Left renal cortex interstitium (tissue), 4 donors: ENCODE measurements around the gene ZBTB25. TPM values are rescaled to one million over a fixed set of nuclear protein-coding genes. Genes with fewer than 3 reads are reported as not detected.
A peak's percentile ranks its signal among the peaks of the same experiment; 100 is the strongest.

Experiments used
- DNase-seq, 4 donors: peaks; one replicate each; pipeline ENCODE4 v3.0.0-alpha.2; 2013; ENCODE audit warnings: low read depth in 4 of 4, low spot score in 2 of 4, missing footprints in 1 of 4
- polyA plus RNA-seq, 4 donors: library from polyadenylated mRNA; unstranded; fragments of 120-200 nt; gene quantifications; one replicate each; pipeline ENCODE4 v1.2.1, GENCODE V29; 2013; ENCODE audit not compliant: insufficient read length in 4 of 4

The ZBTB25 gene
- polyA plus RNA-seq, 4 donors, result 8.4 to 15.3 (median 11.6) TPM

- no peak for DNase-seq
Observed at GRCh38 chr14:64488590-64489099, 15.0 kb downstream of the ZBTB25 start.

- no peak for DNase-seq
Observed at GRCh38 chr14:64478634-64479250, 24.9 kb downstream of the ZBTB25 start.

- no peak for DNase-seq
Observed at GRCh38 chr14:64476438-64476837, 27.2 kb downstream of the ZBTB25 start.

- DNase-seq, result peak in 1 of 4 donors; percentile 4
Observed at GRCh38 chr14:64475585-64476273, 27.9 kb downstream of the ZBTB25 start.

GRCh38 chr14:64474698-64475097 lies 28.9 kb downstream of the ZBTB25 start:
- no peak for DNase-seq

GRCh38 chr14:64474041-64474440 lies 29.6 kb downstream of the ZBTB25 start:
- no peak for DNase-seq

- no peak for DNase-seq
Observed at GRCh38 chr14:64468451-64468850, 35.2 kb downstream of the ZBTB25 start.

- DNase-seq, result no peak
Observed at GRCh38 chr14:64467566-64467965, 36.1 kb downstream of the ZBTB25 start.

- no peak for DNase-seq
Observed at GRCh38 chr14:64467101-64467500, 36.5 kb downstream of the ZBTB25 start.

GRCh38 chr14:64465831-64466554 lies 37.6 kb downstream of the ZBTB25 start:
- peak in 1 of 4 donors; percentile 30 for DNase-seq

- peak in 2 of 4 donors; percentile 41 to 53 for DNase-seq
Observed at GRCh38 chr14:64465191-64465822, 38.3 kb downstream of the ZBTB25 start, which contains the start of gene AKAP5. TSS of gene AKAP5 (plus strand) at chr14:64465499. CDS start at chr14:64468395, 2,896 bp downstream.

GRCh38 chr14:64464651-64465050 lies 39.0 kb downstream of the ZBTB25 start:
- no peak for DNase-seq

GRCh38 chr14:64463873-64464272 lies 39.8 kb downstream of the ZBTB25 start:
- DNase-seq, result no peak

GRCh38 chr14:64463195-64463594 lies 40.4 kb downstream of the ZBTB25 start:
- no peak for DNase-seq

GRCh38 chr14:64461221-64461620 lies 42.4 kb downstream of the ZBTB25 start:
- DNase-seq, result no peak

- no peak for DNase-seq
Observed at GRCh38 chr14:64459405-64460136, 44.1 kb downstream of the ZBTB25 start.

GRCh38 chr14:64454671-64455070 lies 49.0 kb downstream of the ZBTB25 start:
- DNase-seq, result no peak

GRCh38 chr14:64450255-64450654 lies 53.4 kb downstream of the ZBTB25 start:
- no peak for DNase-seq

- no peak for DNase-seq
Observed at GRCh38 chr14:64447876-64448670, 55.6 kb downstream of the ZBTB25 start.
